B cell (primary cell): ENCODE data around the gene CCDC91. TPM values are rescaled to one million over a fixed set of nuclear protein-coding genes. Genes with fewer than 3 reads are reported as not detected.

Experiments used
- ATAC-seq: fragments of 200-7000 bp; cut with Tn5 transposase; one replicate; pipeline ENCODE4 v1.10.0; 2021; ENCODE audit warnings: low read depth, mild to moderate bottlenecking, moderate number of reproducible peaks, moderate library complexity
- CTCF ChIA-PET: fragments of 350-600 bp; sonication (Branson Sonifier 250); formaldehyde crosslinking; loops from one replicate; lab custom pipeline; 2021; ENCODE audit warnings: antibody characterized with exemption, inconsistent platforms; lab: Charles Lee
- POLR2A ChIA-PET: fragments of 350-600 bp; sonication (Branson Sonifier 250); formaldehyde crosslinking; loops from one replicate; lab custom pipeline; 2021; ENCODE audit warnings: antibody characterized with exemption; lab: Charles Lee
- DNase-seq: peaks from one replicate; pipeline ENCODE4 v3.0.0; 2013
- H2AFZ ChIP-seq: 2 replicates; pipeline ENCODE4 v1.6.1; 2012; ENCODE audit warnings: mild to moderate bottlenecking, low read depth, low read length; ENCODE audit not compliant: insufficient read depth, poor library complexity, severe bottlenecking
- H3K27ac ChIP-seq, 2 donors: 1 replicate in 1 of 2; 2 replicates in 1 of 2; pipeline ENCODE4 v1.5.1; 2012 to 2013; ENCODE audit warnings: low read length in 2 of 2, mild to moderate bottlenecking in 2 of 2, moderate library complexity in 1 of 2
- H3K27me3 ChIP-seq, 4 experiments: fragments of 200-600 bp in 1 of 4; sonication (generic) in 1 of 4; replicated peaks in 1 of 4; 1 replicate in 2 of 4; 2 replicates in 2 of 4; pipeline versions ENCODE4 v1.6.1 to v1.7.0; 2013 to 2016; ENCODE audit warnings: low read length in 3 of 4, mild to moderate bottlenecking in 2 of 4, mixed read lengths in 1 of 4, moderate library complexity in 1 of 4; ENCODE audit not compliant: insufficient read depth in 4 of 4, control insufficient read depth in 3 of 4; ENCODE audit errors: control extremely low read depth in 1 of 4
- H3K36me3 ChIP-seq, 2 experiments: replicated peaks in 1 of 2; 1 replicate in 1 of 2; 2 replicates in 1 of 2; pipeline versions ENCODE4 v1.6.1 to v1.7.1; 2013; ENCODE audit warnings: low read length in 1 of 2; ENCODE audit not compliant: insufficient read depth in 2 of 2, control insufficient read depth in 1 of 2; ENCODE audit errors: control extremely low read depth in 1 of 2, extremely low read depth in 1 of 2
- H3K4me1 ChIP-seq, 2 donors: fragments of 200-600 bp in 1 of 2; sonication (generic) in 1 of 2; 1 replicate in 1 of 2; 2 replicates in 1 of 2; pipeline versions ENCODE4 v1.5.1 to v1.6.1; 2013 to 2017; ENCODE audit warnings: low read length in 2 of 2; ENCODE audit not compliant: control insufficient read depth in 2 of 2, insufficient read depth in 2 of 2
- H3K4me2 ChIP-seq: replicated peaks from 2 replicates; pipeline ENCODE3; 2012; ENCODE audit warnings: mild to moderate bottlenecking, low read depth, low read length; ENCODE audit not compliant: poor library complexity, severe bottlenecking
- H3K4me3 ChIP-seq, 5 experiments: fragments of 200-600 bp in 1 of 5; sonication (generic) in 1 of 5; 1 replicate in 3 of 5; 2 replicates in 2 of 5; pipeline versions ENCODE4 v1.5.1 to v1.7.0; 2011 to 2016; ENCODE audit warnings: low read length in 4 of 5, mild to moderate bottlenecking in 4 of 5, low read depth in 2 of 5, control low read depth in 1 of 5, moderate library complexity in 1 of 5; ENCODE audit not compliant: insufficient read depth in 1 of 5; ENCODE audit errors: control extremely low read depth in 1 of 5, extremely low read depth in 1 of 5
- H3K79me2 ChIP-seq: fragments of 200-600 bp; sonication (generic); one replicate; pipeline ENCODE4 v1.6.0; 2016; ENCODE audit warnings: low read length; ENCODE audit not compliant: control insufficient read depth, insufficient read depth
- H3K9ac ChIP-seq: fragments of 200-600 bp; sonication (generic); 2 replicates; pipeline ENCODE4 v1.6.1; 2017; ENCODE audit warnings: mild to moderate bottlenecking, low read length, moderate library complexity
- H3K9me3 ChIP-seq, 3 donors: one replicate each; pipeline versions ENCODE4 v1.6.1 to v1.7.1; 2013; ENCODE audit warnings: low read length in 2 of 3; ENCODE audit not compliant: control insufficient read depth in 2 of 3, insufficient read depth in 1 of 3; ENCODE audit errors: control extremely low read depth in 1 of 3
- H4K20me1 ChIP-seq: 2 replicates; pipeline ENCODE4 v1.6.0; 2012; ENCODE audit warnings: mild to moderate bottlenecking, low read length; ENCODE audit not compliant: insufficient read depth, control insufficient read depth, poor library complexity, severe bottlenecking
- H3K27ac Mint-ChIP-seq: one replicate; pipeline ENCODE4 v1.8.0; 2021; ENCODE audit warnings: mixed read lengths
- H3K27me3 Mint-ChIP-seq: one replicate; pipeline ENCODE4 v1.8.0; 2021; ENCODE audit warnings: mixed read lengths
- H3K4me1 Mint-ChIP-seq: one replicate; pipeline ENCODE4 v1.8.0; 2021; ENCODE audit warnings: mixed read lengths
- H3K4me3 Mint-ChIP-seq: one replicate; pipeline ENCODE4 v1.8.0; 2021; ENCODE audit warnings: mixed read lengths
- H3K9me3 Mint-ChIP-seq: one replicate; pipeline ENCODE4 v1.8.0; 2022; ENCODE audit warnings: mixed read lengths; ENCODE audit not compliant: insufficient read depth
- CTCF ChIP-seq: fragments of 200-600 bp; IDR thresholded peaks from one replicate; pipeline ENCODE4 v1.8.0; 2022; ENCODE audit warnings: antibody characterized with exemption, mild to moderate bottlenecking
- EZH2 ChIP-seq: IDR thresholded peaks from 2 replicates; pipeline ENCODE4 v1.6.1; 2012; ENCODE audit warnings: borderline replicate concordance, low read depth, mild to moderate bottlenecking, moderate library complexity, low read length; ENCODE audit not compliant: insufficient read depth, poor library complexity, severe bottlenecking
- WGBS: methylation state at CpG from one replicate; pipeline ENCODE4 v1.1.5; 2013; ENCODE audit warnings: missing lambda C conversion rate; ENCODE audit not compliant: insufficient coverage; 5-methylcytosine and 5-hydroxymethylcytosine counted together
- intact Hi-C: fragments of 100-400 bp; cut with micrococcal nuclease; formaldehyde crosslinking; loops from one replicate; pipeline ENCODE4 v1.10.0; 2022
- polyA plus RNA-seq: library from polyadenylated mRNA; depleted of rRNA; stranded (reverse); fragments of >200 nt; gene quantifications from 2 replicates; pipeline ENCODE4 v1.2.3, GENCODE V29; 2012
- total RNA-seq, 2 donors: library from RNA; stranded (reverse); fragments of 120-200 nt in 1 of 2; gene quantifications; 1 replicate in 1 of 2; 2 replicates in 1 of 2; pipeline versions ENCODE4 v1.2.3 to v1.2.4, GENCODE V29; 2013 to 2022

Gene CCDC91
- total and polyA plus RNA-seq, 2 donors (not counting 1 experiment from before 2014, with no cell fraction given) = 10.9 to 64.8 TPM

GRCh38 chr12:28582672-28583376, 392.6 kb downstream of the CCDC91 start:
- Histone ChIP-seq H3K4me3 (no peak overlapping the region), H3K27ac (no peak overlapping the region), H3K4me1 (no peaks in the 10 kb centered on the region), H3K79me2 (no peaks in the 10 kb centered on the region), H2AFZ (no peak overlapping the region), H3K4me2 (no peak overlapping the region), H3K36me3 (no peaks in the 10 kb centered on the region), H4K20me1 (no peaks in the 10 kb centered on the region), H3K27me3 (no peaks in the 10 kb centered on the region), H3K9me3 (no peaks in the 10 kb centered on the region), H3K9ac (no peak overlapping the region)
- ChIA-PET POLR2A (no interaction called here), CTCF (no interaction called here)
- Mint-ChIP-seq H3K4me1 (no peaks in the 10 kb centered on the region), H3K27ac (no peak overlapping the region), H3K27me3 (no peaks in the 10 kb centered on the region), H3K4me3 (no peak overlapping the region), H3K9me3 (no peaks in the 10 kb centered on the region)
- ATAC-seq (no peak), DNase-seq (no peak)
- WGBS = 100% methylated on average over 1 of the region's 6 CpGs
- TF ChIP-seq CTCF (no peak), EZH2 (no peak)
- intact Hi-C loops = no loop called here

DNA sequence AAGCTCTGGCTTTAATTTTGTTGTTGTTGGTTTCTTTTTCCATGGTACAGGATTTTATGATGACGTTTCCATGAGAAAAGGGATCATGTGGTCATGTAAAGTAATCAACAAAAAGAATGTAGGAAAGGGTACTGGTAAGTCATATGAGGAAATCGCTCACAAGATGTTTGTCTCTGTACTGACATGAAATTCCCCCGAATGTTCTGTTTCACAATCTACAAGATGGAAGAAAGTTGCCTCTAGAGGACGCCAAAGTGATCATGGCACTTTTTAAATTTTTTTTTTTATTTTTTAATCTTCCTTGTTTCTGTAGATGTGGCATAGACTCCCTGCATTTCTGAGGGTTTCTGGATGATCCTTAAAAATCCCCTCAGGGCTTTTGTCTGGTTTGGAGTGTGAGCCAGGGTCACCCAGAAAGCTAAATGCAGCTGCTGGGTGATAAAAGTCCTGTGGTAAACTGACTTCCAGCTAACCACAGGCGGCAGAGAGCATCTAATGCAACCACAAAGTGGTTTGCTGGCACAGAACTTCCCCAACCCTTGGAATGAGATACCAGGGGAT, 393.5 kb downstream of the CCDC91 start:
- Mint-ChIP-seq H3K9me3 (no peaks in the 10 kb centered on the region), H3K4me1 (no peaks in the 10 kb centered on the region), H3K27ac (no peak overlapping the region), H3K4me3 (no peak overlapping the region), H3K27me3 (no peaks in the 10 kb centered on the region)
- Histone ChIP-seq H3K9ac (no peak overlapping the region), H3K36me3 (no peaks in the 10 kb centered on the region), H3K4me3 (no peak overlapping the region), H3K27ac (no peak overlapping the region), H3K4me1 (no peaks in the 10 kb centered on the region), H3K4me2 (no peak overlapping the region), H3K9me3 (no peaks in the 10 kb centered on the region), H3K79me2 (no peaks in the 10 kb centered on the region), H4K20me1 (no peaks in the 10 kb centered on the region), H3K27me3 (no peaks in the 10 kb centered on the region), H2AFZ (no peak overlapping the region)
- DNase-seq (no peak), ATAC-seq (no peak)
- WGBS = 53% methylated on average over 3 of the region's 5 CpGs
- CTCF ChIA-PET = no interaction called here
- intact Hi-C loops = no loop called here
- POLR2A ChIA-PET = no interaction called here
- no peak for TF ChIP-seq EZH2
- TF ChIP-seq CTCF = no peak
